Midbrain (tissue), 1 donor: ENCODE measurements around the gene KIF1A.
"Not testable (repeated sequence)": the region's sequence is repeated elsewhere in the genome, so short reads cannot be mapped to it uniquely, and the experiment has no call there.

ENCODE experiments used
- DNase-seq: peaks from one replicate; lab custom pipeline; 2025; lab: John Stamatoyannopoulos, UW

KIF1A gene

GRCh38 chr2:240787521-240788472 is 32.2 kb downstream of the KIF1A start:
- no peak for DNase-seq

- DNase-seq: no peak
Observed at GRCh38 chr2:240786871-240787311, 33.1 kb downstream of the KIF1A start.

GRCh38 chr2:240786355-240786841 is 33.6 kb downstream of the KIF1A start:
- no peak for DNase-seq

- no peak for DNase-seq
Observed at GRCh38 chr2:240785424-240786335, 34.3 kb downstream of the KIF1A start.

- DNase-seq: no peak
Observed at GRCh38 chr2:240784629-240785423, 35.2 kb downstream of the KIF1A start.

GRCh38 chr2:240783819-240784621 is 36.0 kb downstream of the KIF1A start:
- DNase-seq: no peak

GRCh38 chr2:240782886-240783818 is 36.9 kb downstream of the KIF1A start:
- no peak for DNase-seq

- DNase-seq: no peak
Observed at GRCh38 chr2:240782221-240782885, 37.7 kb downstream of the KIF1A start.

- DNase-seq: no peak
Observed at GRCh38 chr2:240781471-240782220, 38.4 kb downstream of the KIF1A start.

- no peak for DNase-seq
Observed at GRCh38 chr2:240780023-240780700, 39.9 kb downstream of the KIF1A start.

- not testable (repeated sequence) for DNase-seq
Observed at GRCh38 chr2:240779250-240779832, 40.7 kb downstream of the KIF1A start.

- DNase-seq: no peak
Observed at GRCh38 chr2:240778426-240778825, 41.6 kb downstream of the KIF1A start.

- DNase-seq: no peak
Observed at GRCh38 chr2:240777456-240778212, 42.4 kb downstream of the KIF1A start.

GRCh38 chr2:240775905-240776304 is 44.1 kb downstream of the KIF1A start:
- no peak for DNase-seq

GRCh38 chr2:240774856-240775255 is 45.2 kb downstream of the KIF1A start:
- no peak for DNase-seq

- DNase-seq: no peak
Observed at GRCh38 chr2:240769096-240769495, 50.9 kb downstream of the KIF1A start.

- DNase-seq: no peak
Observed at GRCh38 chr2:240768216-240768615, 51.8 kb downstream of the KIF1A start.
